Esophagus muscularis mucosa (tissue), 4 donors: Measurements from ENCODE around the gene PTPRN2. TPM values are rescaled to one million over a fixed set of nuclear protein-coding genes. Genes with fewer than 3 reads are reported as not detected.
"Not testable (repeated sequence)": the region's sequence is repeated elsewhere in the genome, so short reads cannot be mapped to it uniquely, and the experiment has no call there.

Experiments used
- DNase-seq: peaks from one replicate; pipeline ENCODE4 v3.0.0-alpha.2; 2017; ENCODE audit errors: extremely low spot score
- H3K27ac ChIP-seq, 4 donors: fragments of 200-600 bp; sonication (generic); replicated peaks in 1 of 4; 1 replicate in 3 of 4; 2 replicates in 1 of 4; pipeline ENCODE4 v1.5.1; 2016 to 2019; ENCODE audit warnings: mild to moderate bottlenecking in 1 of 4
- H3K27me3 ChIP-seq, 4 donors: fragments of 200-600 bp; sonication (generic); one replicate each; pipeline versions ENCODE4 v1.5.1 to v1.6.0; 2016 to 2019
- H3K36me3 ChIP-seq, 4 donors: fragments of 200-600 bp; sonication (generic); one replicate each; pipeline ENCODE4 v1.5.1; 2016 to 2019
- H3K4me1 ChIP-seq, 4 donors: fragments of 200-600 bp; sonication (generic); one replicate each; pipeline ENCODE4 v1.5.1; 2016 to 2019
- H3K4me3 ChIP-seq, 4 donors: fragments of 200-600 bp; sonication (generic); 1 replicate in 2 of 4; 2 replicates in 2 of 4; pipeline ENCODE4 v1.5.1; 2016 to 2019; ENCODE audit warnings: mild to moderate bottlenecking in 4 of 4, moderate library complexity in 1 of 4
- H3K9me3 ChIP-seq, 4 donors: fragments of 200-600 bp; sonication (generic); 1 replicate in 3 of 4; 2 replicates in 1 of 4; pipeline ENCODE4 v1.5.1; 2016 to 2019
- EP300 ChIP-seq: sonication (generic); formaldehyde crosslinking; IDR thresholded peaks from one replicate; pipeline ENCODE4 v1.6.1; 2017; ENCODE audit warnings: antibody characterized with exemption
- POLR2A ChIP-seq: fragments of 450-650 bp; IDR thresholded peaks from one replicate; pipeline ENCODE4 v1.6.1; 2017; ENCODE audit warnings: antibody characterized with exemption, moderate library complexity, mild to moderate bottlenecking, low read depth
- POLR2AphosphoS5 ChIP-seq, 2 donors: sonication (generic); formaldehyde crosslinking; IDR thresholded peaks; one replicate each; pipeline ENCODE4 v1.6.1; 2017; ENCODE audit warnings: antibody characterized with exemption in 2 of 2
- WGBS: methylation state at CpG from one replicate; pipeline ENCODE4 v1.1.5; 2018; 5-methylcytosine and 5-hydroxymethylcytosine counted together
- intact Hi-C: fragments of 100-400 bp; cut with DNase I; formaldehyde crosslinking; loops from one replicate; pipeline ENCODE4 v1.15.1; 2023
- total RNA-seq, 4 donors: library from RNA; depleted of rRNA; stranded (reverse); fragments of >200 nt; gene quantifications; one replicate each; pipeline versions ENCODE4 v1.1.0 to v1.2.1, GENCODE V29; 2016
- TF ChIP-seq, protein P1 (sequence below), 3 experiments: fragments of 200-600 bp in 2 of 3; fragments of 450-650 bp in 1 of 3; sonication (generic) in 2 of 3; IDR thresholded peaks; one replicate each; pipeline ENCODE4 v1.5.1; 2017 to 2019; ENCODE audit warnings: antibody characterized with exemption in 3 of 3, mild to moderate bottlenecking in 2 of 3, moderate library complexity in 1 of 3

Gene PTPRN2
- total RNA-seq, 4 donors from 2014 or later = 2.1 to 3.1 (median 3.1) TPM

DNA sequence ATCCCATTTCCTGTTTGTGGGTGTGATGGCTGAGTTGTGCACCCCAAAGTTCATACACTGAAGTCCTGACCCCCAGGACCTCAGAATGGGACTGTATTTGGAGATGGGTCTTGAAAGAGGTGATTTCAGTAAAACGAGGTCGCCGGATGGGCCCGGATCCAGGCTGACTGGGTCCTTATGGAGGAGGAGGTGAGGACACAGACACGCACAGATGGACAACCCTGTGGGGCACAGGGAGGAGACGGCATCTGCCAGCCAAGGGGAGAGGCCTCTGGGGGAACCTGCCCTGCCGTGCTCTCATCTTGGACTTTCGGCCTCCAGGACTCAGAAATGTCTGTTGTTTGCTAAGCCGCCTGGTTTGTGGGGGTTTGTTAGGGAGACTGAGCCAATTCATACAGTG, 61.1 kb downstream of the PTPRN2 start:
- intact Hi-C loops = no loop called here
- no peaks in the 10 kb centered on the region for H3K36me3 ChIP-seq
- H3K9me3 ChIP-seq = no peaks in the 10 kb centered on the region
- no peak overlapping the region for H3K27ac ChIP-seq
- peaks cover 0 to 50% (median 0%) of the 10 kb centered on the region in 4 donors for H3K27me3 ChIP-seq
- no peak for DNase-seq
- H3K4me3 ChIP-seq = no peak overlapping the region
- no peak for TF ChIP-seq POLR2AphosphoS5 (IDR thresholded peaks at IDR 0.05)
- TF ChIP-seq, protein P1, sequence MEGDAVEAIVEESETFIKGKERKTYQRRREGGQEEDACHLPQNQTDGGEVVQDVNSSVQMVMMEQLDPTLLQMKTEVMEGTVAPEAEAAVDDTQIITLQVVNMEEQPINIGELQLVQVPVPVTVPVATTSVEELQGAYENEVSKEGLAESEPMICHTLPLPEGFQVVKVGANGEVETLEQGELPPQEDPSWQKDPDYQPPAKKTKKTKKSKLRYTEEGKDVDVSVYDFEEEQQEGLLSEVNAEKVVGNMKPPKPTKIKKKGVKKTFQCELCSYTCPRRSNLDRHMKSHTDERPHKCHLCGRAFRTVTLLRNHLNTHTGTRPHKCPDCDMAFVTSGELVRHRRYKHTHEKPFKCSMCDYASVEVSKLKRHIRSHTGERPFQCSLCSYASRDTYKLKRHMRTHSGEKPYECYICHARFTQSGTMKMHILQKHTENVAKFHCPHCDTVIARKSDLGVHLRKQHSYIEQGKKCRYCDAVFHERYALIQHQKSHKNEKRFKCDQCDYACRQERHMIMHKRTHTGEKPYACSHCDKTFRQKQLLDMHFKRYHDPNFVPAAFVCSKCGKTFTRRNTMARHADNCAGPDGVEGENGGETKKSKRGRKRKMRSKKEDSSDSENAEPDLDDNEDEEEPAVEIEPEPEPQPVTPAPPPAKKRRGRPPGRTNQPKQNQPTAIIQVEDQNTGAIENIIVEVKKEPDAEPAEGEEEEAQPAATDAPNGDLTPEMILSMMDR (IDR thresholded peaks at IDR 0.05) = no peak
- no peak for TF ChIP-seq EP300
- TF ChIP-seq POLR2A = no peak
- WGBS = 90% methylated on average over 9 of the region's 9 CpGs
- H3K4me1 ChIP-seq = no peaks in the 10 kb centered on the region

DNA sequence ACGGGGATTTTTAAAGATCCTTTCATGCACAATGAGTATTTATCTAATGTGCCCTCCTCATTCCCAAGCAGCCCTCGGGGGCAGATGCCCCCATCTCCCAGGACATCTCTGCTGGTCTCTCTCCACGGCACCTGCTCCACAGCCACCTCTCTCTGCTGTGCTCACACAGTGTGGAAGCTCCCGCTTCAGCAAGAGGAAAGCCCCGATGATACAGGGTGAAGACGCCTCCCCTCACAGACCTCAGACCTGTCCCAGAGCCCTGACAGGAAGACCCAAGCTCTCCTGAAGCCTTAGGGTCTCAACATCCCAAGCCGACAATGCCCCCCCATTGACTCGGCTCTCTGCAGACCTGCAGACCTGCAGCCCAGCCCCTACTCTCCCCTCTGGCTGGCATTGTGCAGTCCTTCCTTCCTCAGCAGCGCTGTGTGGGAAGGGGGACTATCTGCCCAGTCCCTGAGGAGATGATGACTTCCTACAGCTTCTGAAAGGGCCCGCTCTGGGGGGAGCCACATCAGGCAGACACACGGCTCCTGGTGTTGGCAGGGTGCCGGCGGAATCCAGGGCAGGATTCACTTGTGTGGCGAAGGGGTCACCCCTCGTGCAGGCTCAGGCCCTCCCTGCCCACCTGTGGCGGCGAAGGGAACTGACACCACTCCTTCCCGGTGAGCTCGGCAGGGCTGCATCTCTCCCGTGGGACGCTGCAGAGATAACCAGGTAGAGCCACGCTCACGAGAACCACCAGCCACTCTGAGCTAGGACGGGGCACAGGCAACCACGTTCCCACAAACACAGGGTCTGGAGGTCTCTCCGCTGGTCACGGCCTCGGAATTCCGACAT, 61.8 kb downstream of the PTPRN2 start:
- Histone ChIP-seq H3K27me3 (peaks cover 0 to 45% (median 0%) of the 10 kb centered on the region in 4 donors), H3K4me3 (no peak overlapping the region), H3K36me3 (no peaks in the 10 kb centered on the region), H3K4me1 (no peaks in the 10 kb centered on the region), H3K27ac (no peak overlapping the region), H3K9me3 (no peaks in the 10 kb centered on the region)
- 76% methylated on average over 25 of the region's 29 CpGs for WGBS
- DNase-seq = no peak
- TF ChIP-seq POLR2AphosphoS5 (IDR thresholded peaks at IDR 0.05) (no peak), POLR2A (no peak), EP300 (no peak)
- TF ChIP-seq, protein P1 (IDR thresholded peaks at IDR 0.05) = no peak
- intact Hi-C loops = no loop called here

DNA sequence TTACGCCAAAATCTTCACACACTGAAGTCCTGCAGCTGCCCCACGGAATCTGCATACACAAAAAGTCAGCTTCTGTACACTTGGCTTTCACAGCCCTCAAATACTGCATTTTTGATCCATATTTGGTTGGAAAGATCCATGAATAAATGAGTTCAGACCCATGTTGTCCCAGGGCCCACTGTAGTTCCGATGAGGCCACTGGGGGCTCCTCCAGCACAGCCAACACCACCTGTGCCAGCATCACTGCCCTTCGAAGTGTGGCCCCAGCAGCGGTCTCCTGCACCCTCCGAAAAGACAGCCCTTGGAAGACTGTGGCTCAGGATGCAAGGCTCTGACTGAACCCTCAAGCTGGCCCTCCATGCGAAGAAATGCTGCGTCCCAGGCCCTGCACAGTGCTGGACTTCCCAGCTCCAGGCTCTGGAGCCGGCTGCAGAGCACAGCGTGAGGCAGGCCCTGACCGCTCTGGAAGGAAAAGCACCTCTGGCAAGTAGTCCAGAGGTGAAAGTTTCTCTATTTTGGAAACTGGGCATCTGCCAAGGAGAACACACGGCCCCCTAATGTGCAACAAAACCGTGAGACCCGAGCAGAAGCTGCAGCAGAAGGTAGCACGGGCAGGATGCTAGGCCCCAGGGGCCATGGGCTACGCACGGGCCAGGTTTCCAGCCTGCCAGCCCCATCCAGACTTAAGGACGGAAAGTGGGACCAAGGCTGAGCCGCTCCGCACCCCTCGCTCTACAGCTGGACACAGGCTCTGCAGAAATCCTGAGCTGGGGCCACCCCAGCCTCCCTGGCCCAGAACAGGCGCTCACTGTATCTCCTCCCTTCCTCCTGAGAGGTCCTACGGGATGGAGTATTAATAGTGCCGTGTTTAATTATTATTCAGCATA, 62.6 kb downstream of the PTPRN2 start:
- no peak for DNase-seq
- no peaks in the 10 kb centered on the region for H3K36me3 ChIP-seq
- no peaks in the 10 kb centered on the region for H3K9me3 ChIP-seq
- peaks cover 0 to 52% (median 0%) of the 10 kb centered on the region in 4 donors for H3K27me3 ChIP-seq
- no peak for TF ChIP-seq POLR2A
- TF ChIP-seq, protein P1 (IDR thresholded peaks at IDR 0.05) = no peak
- H3K27ac ChIP-seq = no peak overlapping the region
- 87% methylated on average over 9 of the region's 24 CpGs for WGBS
- H3K4me3 ChIP-seq = no peak overlapping the region
- H3K4me1 ChIP-seq = no peaks in the 10 kb centered on the region
- intact Hi-C loops = no loop called here

DNA sequence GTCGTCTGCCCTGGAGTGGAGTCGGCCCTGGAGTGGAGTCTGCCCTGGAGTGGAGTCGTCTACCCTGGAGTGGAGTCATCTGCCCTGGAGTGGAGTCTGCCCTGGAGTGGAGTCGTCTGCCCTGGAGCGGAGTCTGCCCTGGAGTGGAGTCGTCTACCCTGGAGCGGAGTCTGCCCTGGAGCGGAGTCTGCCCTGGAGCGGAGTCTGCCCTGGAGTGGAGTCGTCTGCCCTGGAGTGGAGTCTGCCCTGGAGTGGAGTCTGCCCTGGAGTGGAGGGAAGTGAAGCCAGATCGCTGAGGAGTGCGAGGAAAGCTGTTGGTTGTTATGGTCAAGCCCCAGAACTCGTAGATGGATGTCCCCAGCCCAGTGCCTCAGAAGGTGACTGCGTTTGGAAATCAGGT, 63.3 kb downstream of the PTPRN2 start:
- intact Hi-C loops, DNase-seq, H3K27ac ChIP-seq: not testable (repeated sequence)

DNA sequence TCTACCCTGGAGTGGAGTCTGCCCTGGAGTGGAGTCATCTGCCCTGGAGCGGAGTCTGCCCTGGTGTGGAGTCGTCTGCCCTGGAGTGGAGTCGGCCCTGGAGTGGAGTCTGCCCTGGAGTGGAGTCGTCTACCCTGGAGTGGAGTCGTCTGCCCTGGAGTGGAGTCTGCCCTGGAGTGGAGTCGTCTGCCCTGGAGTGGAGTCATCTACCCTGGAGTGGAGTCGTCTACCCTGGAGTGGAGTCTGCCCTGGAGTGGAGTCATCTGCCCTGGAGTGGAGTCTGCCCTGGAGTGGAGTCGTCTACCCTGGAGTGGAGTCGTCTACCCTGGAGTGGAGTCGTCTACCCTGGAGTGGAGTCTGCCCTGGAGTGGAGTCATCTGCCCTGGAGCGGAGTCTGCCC, 63.7 kb downstream of the PTPRN2 start:
- H3K9me3 ChIP-seq, intact Hi-C loops, H3K36me3 ChIP-seq, DNase-seq, H3K4me1 ChIP-seq, H3K4me3 ChIP-seq, H3K27ac ChIP-seq: not testable (repeated sequence)
- WGBS = 100% methylated on average over 1 of the region's 11 CpGs
- H3K27me3 ChIP-seq = peaks cover 0 to 61% (median 0%) of the 10 kb centered on the region in 4 donors

More for the DNA sequence above, 63.3 kb downstream of the PTPRN2 start:
- WGBS = 84% methylated on average over 6 of the region's 14 CpGs
- peaks cover 0 to 57% (median 0%) of the 10 kb centered on the region in 4 donors for H3K27me3 ChIP-seq
- H3K9me3 ChIP-seq, H3K4me1 ChIP-seq, H3K36me3 ChIP-seq, H3K4me3 ChIP-seq: not testable (repeated sequence)

DNA sequence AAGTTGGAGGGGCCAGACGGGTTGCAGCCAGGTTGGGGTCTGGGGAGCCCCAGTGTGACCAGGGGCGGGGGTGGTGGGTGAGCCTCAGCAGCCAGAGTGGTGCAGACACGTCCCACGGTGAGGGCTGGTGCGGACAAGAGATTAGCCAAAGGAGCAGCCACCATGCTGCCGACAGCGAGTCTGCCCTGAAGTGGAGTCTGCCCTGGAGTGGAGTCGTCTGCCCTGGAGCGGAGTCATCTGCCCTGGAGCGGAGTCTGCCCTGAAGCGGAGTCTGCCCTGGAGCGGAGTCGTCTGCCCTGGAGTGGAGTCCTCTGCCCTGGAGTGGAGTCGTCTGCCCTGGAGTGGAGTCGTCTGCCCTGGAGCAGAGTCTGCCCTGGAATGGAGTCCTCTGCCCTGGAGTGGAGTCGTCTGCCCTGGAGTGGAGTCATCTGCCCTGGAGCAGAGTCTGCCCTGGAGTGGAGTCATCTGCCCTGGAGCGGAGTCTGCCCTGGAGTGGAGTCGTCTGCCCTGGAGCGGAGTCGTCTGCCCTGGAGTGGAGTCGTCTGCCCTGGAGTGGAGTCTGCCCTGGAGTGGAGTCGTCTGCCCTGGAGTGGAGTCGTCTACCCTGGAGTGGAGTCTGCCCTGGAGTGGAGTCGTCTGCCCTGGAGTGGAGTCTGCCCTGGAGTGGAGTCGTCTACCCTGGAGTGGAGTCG, 64.3 kb downstream of the PTPRN2 start:
- DNase-seq, intact Hi-C loops, H3K9me3 ChIP-seq, H3K4me3 ChIP-seq, H3K27ac ChIP-seq, H3K4me1 ChIP-seq, H3K36me3 ChIP-seq: not testable (repeated sequence)
- H3K27me3 ChIP-seq = peaks cover 0 to 66% (median 0%) of the 10 kb centered on the region in 4 donors
- 86% methylated on average over 16 of the region's 26 CpGs for WGBS

DNA sequence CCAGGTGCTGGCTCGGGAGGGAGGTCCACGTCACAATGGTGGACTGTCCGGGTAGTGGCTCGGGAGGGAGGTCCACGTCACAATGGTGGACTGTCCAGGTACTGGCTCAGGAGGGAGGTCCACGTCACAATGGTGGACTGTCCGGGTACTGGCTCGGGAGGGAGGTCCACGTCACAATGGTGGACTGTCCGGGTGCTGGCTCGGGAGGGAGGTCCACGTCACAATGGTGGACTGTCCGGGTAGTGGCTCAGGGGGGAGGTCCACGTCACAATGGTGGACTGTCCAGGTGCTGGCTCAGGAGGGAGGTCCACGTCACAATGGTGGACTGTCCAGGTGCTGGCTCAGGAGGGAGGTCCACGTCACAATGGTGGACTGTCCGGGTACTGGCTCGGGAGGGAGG, 65.8 kb downstream of the PTPRN2 start:
- H3K4me1 ChIP-seq, H3K36me3 ChIP-seq, intact Hi-C loops, DNase-seq, H3K4me3 ChIP-seq, H3K27ac ChIP-seq, H3K9me3 ChIP-seq: not testable (repeated sequence)
- WGBS = 79% methylated on average over 12 of the region's 18 CpGs
- peaks cover 0 to 67% (median 0%) of the 10 kb centered on the region in 4 donors for H3K27me3 ChIP-seq
